Activated naive CD8-positive, alpha-beta T cell treated with anti-CD3 and anti-CD28 coated beads, Interleukin-2, amount 10 ng/mL, durations not matched to agents 7 days and 5 days (primary cell): ENCODE data around the gene SLC22A8. TPM values are rescaled to one million over a fixed set of nuclear protein-coding genes. Genes with fewer than 3 reads are reported as not detected.

Experiments
- ATAC-seq: fragments of 150-1000 bp; cut with Tn5 transposase; one replicate; pipeline ENCODE4 v1.10.0; 2021; ENCODE audit warnings: low read depth, moderate library complexity
- POLR2A ChIA-PET: fragments of 350-600 bp; sonication (Branson Sonifier 250); formaldehyde crosslinking; loops from one replicate; lab custom pipeline; 2021; ENCODE audit warnings: antibody characterized with exemption; lab: Charles Lee
- DNase-seq: peaks from one replicate; pipeline ENCODE4 v3.0.0; 2021
- H3K27ac Mint-ChIP-seq: one replicate; pipeline ENCODE4 v1.8.0; 2022; ENCODE audit warnings: mild to moderate bottlenecking, mixed read lengths
- H3K27me3 Mint-ChIP-seq: one replicate; pipeline ENCODE4 v1.8.0; 2022; ENCODE audit warnings: mild to moderate bottlenecking, moderate library complexity, mixed read lengths
- H3K36me3 Mint-ChIP-seq: one replicate; pipeline ENCODE4 v1.8.0; 2021; ENCODE audit warnings: mild to moderate bottlenecking, mixed read lengths
- H3K4me1 Mint-ChIP-seq: one replicate; pipeline ENCODE4 v1.8.0; 2021; ENCODE audit warnings: mixed read lengths
- H3K4me3 Mint-ChIP-seq: one replicate; pipeline ENCODE4 v1.8.0; 2022; ENCODE audit warnings: mild to moderate bottlenecking, moderate library complexity, mixed read lengths
- H3K9me3 Mint-ChIP-seq: one replicate; pipeline ENCODE4 v1.8.0; 2021; ENCODE audit warnings: mixed read lengths
- total RNA-seq, 2 experiments: library from RNA; stranded (reverse); gene quantifications; one replicate each; pipeline ENCODE4 v1.2.3, GENCODE V29; 2021

The SLC22A8 gene
- total RNA-seq, 2 experiments from 2014 or later, result not detected

GRCh38 chr11:63012430-63012829, 3.2 kb downstream of the SLC22A8 start:
- Mint-ChIP-seq H3K27me3 (peaks cover 2% of the 10 kb centered on the region), H3K9me3 (no peaks in the 10 kb centered on the region), H3K27ac (no peak overlapping the region), H3K4me3 (no peak overlapping the region), H3K4me1 (no peaks in the 10 kb centered on the region), H3K36me3 (no peaks in the 10 kb centered on the region)
- POLR2A ChIA-PET, result no interaction called here
- ATAC-seq, result no peak
- no peak for DNase-seq

- no peaks in the 10 kb centered on the region for H3K36me3 Mint-ChIP-seq
- no peak for ATAC-seq
- no peak for DNase-seq
- no peak overlapping the region for H3K4me3 Mint-ChIP-seq
- H3K27ac Mint-ChIP-seq, result no peak overlapping the region
- no peaks in the 10 kb centered on the region for H3K4me1 Mint-ChIP-seq
- POLR2A ChIA-PET, result no interaction called here
- H3K9me3 Mint-ChIP-seq, result no peaks in the 10 kb centered on the region
- H3K27me3 Mint-ChIP-seq, result peaks cover 3% of the 10 kb centered on the region
Observed at GRCh38 chr11:63010934-63011439, 4.7 kb downstream of the SLC22A8 start.

- H3K27ac Mint-ChIP-seq, result no peak overlapping the region
- ATAC-seq (no peak), DNase-seq (no peak)
- no peak overlapping the region for H3K4me3 Mint-ChIP-seq
- H3K27me3 Mint-ChIP-seq, result peaks cover 14% of the 10 kb centered on the region
- H3K36me3 Mint-ChIP-seq, result no peaks in the 10 kb centered on the region
- POLR2A ChIA-PET, result no interaction called here
- H3K4me1 Mint-ChIP-seq, result no peaks in the 10 kb centered on the region
- H3K9me3 Mint-ChIP-seq, result no peaks in the 10 kb centered on the region
Observed at GRCh38 chr11:63007920-63008319, 7.7 kb downstream of the SLC22A8 start.

GRCh38 chr11:63001456-63001855, 14.2 kb downstream of the SLC22A8 start:
- POLR2A ChIA-PET, result no interaction called here
- ATAC-seq (no peak), DNase-seq (no peak)
- no peak overlapping the region for H3K4me3 Mint-ChIP-seq
- peaks cover 2% of the 10 kb centered on the region for H3K4me1 Mint-ChIP-seq
- peaks cover 12% of the 10 kb centered on the region for H3K27me3 Mint-ChIP-seq
- H3K36me3 Mint-ChIP-seq, result no peaks in the 10 kb centered on the region
- H3K9me3 Mint-ChIP-seq, result no peaks in the 10 kb centered on the region
- no peak overlapping the region for H3K27ac Mint-ChIP-seq

- peaks cover 7% of the 10 kb centered on the region for H3K27me3 Mint-ChIP-seq
- POLR2A ChIA-PET, result no interaction called here
- H3K4me1 Mint-ChIP-seq, result peaks cover 2% of the 10 kb centered on the region
- H3K27ac Mint-ChIP-seq, result peak overlapping the region; percentile 34
- no peak for DNase-seq
- ATAC-seq, result peak; percentile 56
- no peak overlapping the region for H3K4me3 Mint-ChIP-seq
- no peaks in the 10 kb centered on the region for H3K9me3 Mint-ChIP-seq
- no peaks in the 10 kb centered on the region for H3K36me3 Mint-ChIP-seq
Observed at GRCh38 chr11:62999649-63000048, 16.0 kb downstream of the SLC22A8 start.

- no peak for ATAC-seq
- Mint-ChIP-seq H3K27ac (peak overlapping the region; percentile 34), H3K4me3 (no peak overlapping the region), H3K9me3 (no peaks in the 10 kb centered on the region), H3K27me3 (peaks cover 2% of the 10 kb centered on the region), H3K36me3 (no peaks in the 10 kb centered on the region), H3K4me1 (peaks cover 2% of the 10 kb centered on the region)
- DNase-seq, result no peak
- POLR2A ChIA-PET, result no interaction called here
Observed at GRCh38 chr11:62999156-62999555, 16.5 kb downstream of the SLC22A8 start.

GRCh38 chr11:62996271-62996670, 19.4 kb downstream of the SLC22A8 start:
- no peaks in the 10 kb centered on the region for H3K36me3 Mint-ChIP-seq

GRCh38 chr11:62994775-62995174, 20.9 kb downstream of the SLC22A8 start:
- ATAC-seq (no peak), DNase-seq (no peak)
- Mint-ChIP-seq H3K36me3 (no peaks in the 10 kb centered on the region), H3K4me1 (peaks cover 2% of the 10 kb centered on the region), H3K27ac (no peak overlapping the region), H3K27me3 (peaks cover 3% of the 10 kb centered on the region), H3K4me3 (no peak overlapping the region), H3K9me3 (no peaks in the 10 kb centered on the region)
- POLR2A ChIA-PET, result no interaction called here

More at GRCh38 chr11:62996271-62996670, 19.4 kb downstream of the SLC22A8 start:
- no peak overlapping the region for H3K4me3 Mint-ChIP-seq
- POLR2A ChIA-PET, result no interaction called here
- peaks cover 2% of the 10 kb centered on the region for H3K4me1 Mint-ChIP-seq
- DNase-seq (no peak), ATAC-seq (no peak)
- no peak overlapping the region for H3K27ac Mint-ChIP-seq
- H3K9me3 Mint-ChIP-seq, result no peaks in the 10 kb centered on the region
- peaks cover 3% of the 10 kb centered on the region for H3K27me3 Mint-ChIP-seq

- peaks cover 7% of the 10 kb centered on the region for H3K27me3 Mint-ChIP-seq
- DNase-seq (no peak), ATAC-seq (no peak)
- no peaks in the 10 kb centered on the region for H3K9me3 Mint-ChIP-seq
- H3K27ac Mint-ChIP-seq, result no peak overlapping the region
- POLR2A ChIA-PET, result no interaction called here
- H3K36me3 Mint-ChIP-seq, result no peaks in the 10 kb centered on the region
- H3K4me1 Mint-ChIP-seq, result no peaks in the 10 kb centered on the region
- no peak overlapping the region for H3K4me3 Mint-ChIP-seq
Observed at GRCh38 chr11:62988276-62988675, 27.4 kb downstream of the SLC22A8 start.

GRCh38 chr11:62985041-62985750, 30.4 kb downstream of the SLC22A8 start:
- H3K36me3 Mint-ChIP-seq, result no peaks in the 10 kb centered on the region
- no peak for ATAC-seq
- POLR2A ChIA-PET, result no interaction called here

GRCh38 chr11:62984451-62984991, 31.1 kb downstream of the SLC22A8 start, which contains the start of gene SLC22A6:
Gene SLC22A6 (minus strand): TSS chr11:62984967. CDS start chr11:62984690, 277 bp downstream.
- Mint-ChIP-seq H3K27me3 (peaks cover 6% of the 10 kb centered on the region), H3K4me1 (no peaks in the 10 kb centered on the region), H3K4me3 (no peak within 1 kb of the TSS), H3K9me3 (no peaks in the 10 kb centered on the region), H3K36me3 (no peaks in the 10 kb centered on the region), H3K27ac (no peak within 1 kb of the TSS)
- POLR2A ChIA-PET, result no interaction called here
- no peak for ATAC-seq
- no peak for DNase-seq

More at GRCh38 chr11:62985041-62985750, 30.4 kb downstream of the SLC22A8 start:
- Mint-ChIP-seq H3K4me1 (no peaks in the 10 kb centered on the region), H3K27ac (no peak overlapping the region), H3K4me3 (no peak overlapping the region), H3K9me3 (no peaks in the 10 kb centered on the region), H3K27me3 (peaks cover 6% of the 10 kb centered on the region)
- no peak for DNase-seq

GRCh38 chr11:62983536-62984199, 32.0 kb downstream of the SLC22A8 start:
- ATAC-seq, result no peak
- no peak overlapping the region for H3K4me3 Mint-ChIP-seq
- H3K27ac Mint-ChIP-seq, result no peak overlapping the region
- H3K4me1 Mint-ChIP-seq, result no peaks in the 10 kb centered on the region
- H3K36me3 Mint-ChIP-seq, result no peaks in the 10 kb centered on the region
- peaks cover 6% of the 10 kb centered on the region for H3K27me3 Mint-ChIP-seq
- no peaks in the 10 kb centered on the region for H3K9me3 Mint-ChIP-seq
- no peak for DNase-seq
- POLR2A ChIA-PET, result no interaction called here

GRCh38 chr11:62981743-62982142, 33.9 kb downstream of the SLC22A8 start:
- H3K27me3 Mint-ChIP-seq, result peaks cover 3% of the 10 kb centered on the region
- H3K4me1 Mint-ChIP-seq, result no peaks in the 10 kb centered on the region
- no peaks in the 10 kb centered on the region for H3K9me3 Mint-ChIP-seq
- H3K27ac Mint-ChIP-seq, result no peak overlapping the region
- no peak for ATAC-seq
- H3K36me3 Mint-ChIP-seq, result no peaks in the 10 kb centered on the region
- H3K4me3 Mint-ChIP-seq, result no peak overlapping the region
- POLR2A ChIA-PET, result no interaction called here
- DNase-seq, result no peak
